Epithelial cell of proximal tubule (primary cell): ENCODE results near the gene ST6GALNAC1. TPM values are rescaled to one million over a fixed set of nuclear protein-coding genes. Genes with fewer than 3 reads are reported as not detected.

Experiments
- DNase-seq: peaks from one replicate; pipeline ENCODE4 v3.0.0-alpha.2; 2011; ENCODE audit warnings: low read depth
- H3K4me3 ChIP-seq: 2 replicates; pipeline ENCODE4 v1.5.1; 2011; ENCODE audit warnings: low read depth, mild to moderate bottlenecking, low read length
- CTCF ChIP-seq: conservative IDR thresholded peaks from 2 replicates; pipeline ENCODE4 v1.5.1; 2012; ENCODE audit warnings: low read depth, mild to moderate bottlenecking, low read length
- total RNA-seq: library from RNA; depleted of rRNA; stranded (reverse); fragments of >200 nt; gene quantifications from 2 replicates; pipeline ENCODE4 v1.2.3, GENCODE V29; 2015

The ST6GALNAC1 gene
- total RNA-seq, 1 donor from 2014 or later = 0.52 TPM

GRCh38 chr17:76593384-76593826 is 50.2 kb downstream of the ST6GALNAC1 start:
- no peak for DNase-seq
- TF ChIP-seq CTCF = peak; percentile 6
- H3K4me3 ChIP-seq = no peak overlapping the region

- TF ChIP-seq CTCF = no peak
- no peak for DNase-seq
- H3K4me3 ChIP-seq = no peak overlapping the region
Observed at GRCh38 chr17:76588182-76588581, 55.4 kb downstream of the ST6GALNAC1 start.

GRCh38 chr17:76586741-76587487 is 56.6 kb downstream of the ST6GALNAC1 start:
- no peak overlapping the region for H3K4me3 ChIP-seq
- no peak for TF ChIP-seq CTCF

GRCh38 chr17:76585649-76586593 is 57.6 kb downstream of the ST6GALNAC1 start, which contains the start of gene ST6GALNAC2:
Gene ST6GALNAC2, minus strand, starts transcription at chr17:76585860. Its CDS starts 52 bp downstream, at chr17:76585808.
- DNase-seq = no peak
- TF ChIP-seq CTCF = peak; percentile 42
- peak within 1 kb of the TSS; percentile 69 for H3K4me3 ChIP-seq

More at GRCh38 chr17:76586741-76587487, 56.6 kb downstream of the ST6GALNAC1 start:
- DNase-seq = no peak

- TF ChIP-seq CTCF = no peak
- H3K4me3 ChIP-seq = peak overlapping the region; percentile 69
- no peak for DNase-seq
Observed at GRCh38 chr17:76585033-76585648, 58.4 kb downstream of the ST6GALNAC1 start.

- DNase-seq = no peak
Observed at GRCh38 chr17:76584427-76585032, 59.0 kb downstream of the ST6GALNAC1 start.

More at GRCh38 chr17:76584427-76585032, 59.0 kb downstream of the ST6GALNAC1 start:
- peak overlapping the region; percentile 69 for H3K4me3 ChIP-seq
- TF ChIP-seq CTCF = no peak
